ENCODE data around the gene ANHX.
"Not testable (repeated sequence)": the region's sequence is repeated elsewhere in the genome, so short reads cannot be mapped to it uniquely, and the experiment has no call there.

The ANHX gene

DNA sequence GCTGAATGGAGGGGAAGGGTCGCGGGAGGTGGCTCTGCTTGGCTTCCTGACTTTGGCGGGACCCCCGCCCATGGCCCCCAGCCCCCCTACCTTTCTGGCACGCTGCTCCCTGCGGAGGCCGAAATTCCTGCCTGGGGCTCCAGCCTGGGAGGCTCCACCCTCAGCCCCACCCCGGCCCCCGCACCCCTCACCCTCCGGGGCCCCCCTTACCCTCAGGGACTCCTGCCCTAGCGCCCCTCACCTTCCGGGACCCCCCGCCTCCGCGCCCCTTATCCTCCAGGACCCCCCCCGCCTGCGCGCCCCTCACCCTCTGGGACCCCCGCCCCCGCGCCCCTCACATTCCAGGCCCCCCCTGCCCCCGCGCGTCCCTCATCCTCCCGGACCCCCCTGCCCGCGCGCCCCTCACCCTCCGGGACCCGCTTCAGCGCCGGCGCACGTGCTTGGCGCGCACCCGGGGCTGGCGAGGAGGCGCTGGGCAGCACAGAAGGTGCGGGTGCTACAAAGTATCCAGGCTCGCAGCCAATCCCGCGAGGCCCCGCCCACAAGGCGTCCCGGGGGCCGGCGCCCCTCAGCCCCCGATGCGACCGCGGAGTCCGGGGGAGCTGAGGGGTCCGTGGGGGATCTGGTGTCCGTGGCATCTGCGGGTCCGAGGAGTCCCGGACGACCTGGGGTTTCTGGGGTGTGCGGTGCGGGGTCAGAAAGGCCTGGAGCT, at the start of gene ANHX:
ANHX (minus strand) TSS at position 477 of the 712 bp plus-strand sequence. CDS start 1,521 bp downstream, outside the sequence.
- DNase-seq = no peak

DNA sequence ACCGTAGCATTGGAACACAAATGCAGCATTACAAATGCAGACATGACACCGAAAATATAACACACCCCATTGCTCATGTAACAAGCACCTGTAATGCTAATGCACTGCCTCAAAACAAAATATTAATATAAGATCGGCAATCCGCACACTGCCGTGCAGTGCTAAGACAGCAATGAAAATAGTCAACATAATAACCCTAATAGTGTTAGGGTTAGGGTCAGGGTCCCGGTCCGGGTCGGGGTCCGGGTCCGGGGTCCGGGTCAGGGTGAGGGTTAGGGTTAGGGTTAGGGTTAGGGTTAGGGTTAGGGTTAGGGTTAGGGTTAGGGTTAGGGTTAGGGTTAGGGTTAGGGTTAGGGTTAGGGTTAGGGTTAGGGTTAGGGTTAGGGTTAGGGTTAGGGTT, 29.0 kb upstream of the ANHX start:
- DNase-seq = not testable (repeated sequence)

DNA sequence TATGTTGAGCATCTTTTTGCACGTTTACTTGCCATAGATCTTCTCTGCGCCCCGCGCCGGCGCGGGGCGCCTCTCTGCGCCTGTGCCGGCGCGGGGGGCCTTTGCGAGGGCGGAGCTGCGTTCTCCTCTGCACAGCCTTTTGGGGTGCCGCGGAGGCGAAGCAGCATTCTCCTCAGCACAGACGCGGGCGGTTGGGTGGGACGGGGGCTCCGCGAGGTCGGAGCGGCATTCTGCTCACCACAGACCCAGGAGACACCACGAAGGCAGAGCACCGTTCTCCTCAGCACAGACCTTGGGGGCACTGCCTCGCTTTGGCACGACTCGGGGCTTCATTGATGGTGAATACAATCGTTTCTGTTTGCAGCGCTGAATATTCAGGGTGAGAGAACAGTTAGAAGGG, 28.5 kb upstream of the ANHX start:
- no peak for DNase-seq

DNA sequence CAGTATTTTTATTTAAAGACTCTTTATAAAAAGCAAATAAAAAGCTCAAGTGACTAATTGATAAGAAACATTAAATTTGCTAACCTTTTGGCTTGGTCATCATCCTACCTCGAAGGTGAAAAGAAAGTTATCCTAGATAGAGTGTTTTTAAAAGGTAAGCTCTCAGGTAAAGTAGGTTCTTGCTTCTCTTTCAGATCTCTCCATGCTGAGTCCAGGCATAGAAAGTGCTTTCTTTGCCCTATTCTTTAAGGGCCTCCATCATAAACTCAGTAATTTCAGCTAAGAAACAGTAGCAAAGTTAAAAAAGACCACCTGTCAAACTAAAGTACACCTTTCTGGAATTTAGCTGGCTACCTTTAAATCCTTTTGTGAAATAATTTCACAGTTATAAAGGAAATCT, 20.6 kb upstream of the ANHX start:
- no peak for DNase-seq

DNA sequence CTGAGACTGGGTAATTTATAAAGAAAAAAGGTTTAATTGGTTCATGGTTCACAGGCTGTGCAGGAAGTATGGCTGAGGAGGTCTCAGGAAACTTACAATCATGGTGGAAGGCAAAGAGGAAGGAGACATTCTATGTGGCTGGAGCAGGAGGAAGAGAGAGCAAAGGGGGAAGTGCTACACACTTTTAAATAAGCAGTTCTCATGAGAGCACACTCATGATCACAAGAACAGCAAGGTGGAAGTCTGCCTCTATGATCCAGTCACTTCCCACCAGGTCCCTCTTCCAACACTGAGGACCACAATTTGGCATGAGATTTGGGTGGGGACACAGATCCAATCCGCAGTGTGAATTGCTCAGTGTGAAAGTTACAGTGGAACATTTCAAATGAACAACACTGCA, 20.2 kb upstream of the ANHX start:
- not testable (repeated sequence) for DNase-seq

DNA sequence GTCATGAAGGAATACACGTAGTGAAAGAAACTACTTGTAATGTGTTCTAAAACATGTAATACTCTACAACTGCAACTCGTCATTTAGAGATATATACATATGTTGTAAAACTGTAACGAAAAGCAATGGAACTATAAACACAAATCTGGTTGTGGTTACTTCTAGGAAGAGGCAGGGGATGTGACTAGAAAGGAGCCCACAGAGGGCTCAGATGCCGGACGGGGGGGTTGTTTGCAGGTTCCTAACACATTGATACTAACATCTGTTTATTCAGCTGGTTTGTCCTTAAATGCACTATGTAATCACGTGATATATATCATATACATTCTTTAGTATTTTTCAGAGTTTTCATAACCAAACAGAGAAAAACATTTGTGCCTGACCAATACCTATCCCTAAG, 16.1 kb upstream of the ANHX start:
- DNase-seq = no peak

DNA sequence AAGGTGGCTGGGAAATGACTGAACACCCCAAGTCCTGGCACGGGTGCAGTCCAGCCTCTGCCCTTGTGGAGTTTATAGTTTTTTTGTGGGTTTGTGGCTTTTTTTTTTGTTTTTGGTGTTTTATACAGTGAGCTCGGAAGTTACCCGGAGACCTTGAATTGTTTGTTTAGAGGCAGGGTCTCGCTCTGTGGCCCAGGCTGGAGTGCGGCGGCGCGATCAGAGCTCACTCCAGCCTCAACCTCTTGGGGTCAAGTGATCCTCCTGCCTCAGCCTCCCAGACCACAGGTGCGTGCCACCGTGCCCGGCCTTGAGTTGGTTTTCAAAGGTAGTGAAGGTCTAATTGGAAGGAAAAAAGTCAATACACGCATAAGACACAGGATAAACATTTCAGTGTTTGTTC, 879 bp upstream of the ANHX start:
- DNase-seq = no peak

DNA sequence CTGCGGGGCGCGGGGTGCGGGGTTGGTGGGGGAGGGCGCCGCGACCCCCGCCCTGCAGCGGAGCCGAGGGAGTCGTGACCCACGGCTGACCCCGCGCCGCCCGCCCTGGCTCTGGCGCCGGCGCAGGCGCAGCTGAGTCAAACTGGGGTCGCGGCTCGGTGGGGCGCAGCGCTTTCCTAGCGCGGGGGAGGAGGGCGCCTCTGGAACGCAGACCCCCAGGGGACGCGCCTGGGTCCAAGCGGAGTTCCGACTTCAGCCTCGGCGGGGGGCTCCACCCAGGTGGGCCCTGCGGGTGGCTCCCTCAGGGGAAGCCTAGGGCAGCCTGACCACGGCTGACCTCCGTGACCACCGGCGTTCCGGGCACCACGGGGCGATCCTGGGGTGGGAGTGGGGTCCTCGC, 467 bp upstream of the ANHX start:
- no peak for DNase-seq

DNA sequence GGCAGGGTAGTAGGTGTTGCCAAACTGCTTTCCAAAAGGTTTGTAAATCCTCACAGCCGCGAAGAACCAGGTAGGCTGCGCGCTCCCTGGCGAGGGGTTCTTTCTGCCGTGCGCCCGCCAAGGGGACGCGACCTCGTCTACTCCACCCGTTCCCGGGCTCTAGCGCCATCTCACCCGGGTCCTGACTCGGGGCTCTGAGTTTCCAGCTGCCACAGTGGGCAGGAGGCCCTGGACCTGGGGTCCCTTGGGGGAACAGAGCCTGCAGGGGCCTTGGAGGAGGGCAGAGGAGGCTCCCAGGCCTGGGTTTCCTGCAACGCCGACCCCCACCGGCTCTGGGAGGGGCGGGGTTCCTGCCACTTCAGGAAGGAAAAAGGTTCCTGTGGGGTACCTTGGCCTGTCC, 706 bp downstream of the ANHX start:
- no peak for DNase-seq

DNA sequence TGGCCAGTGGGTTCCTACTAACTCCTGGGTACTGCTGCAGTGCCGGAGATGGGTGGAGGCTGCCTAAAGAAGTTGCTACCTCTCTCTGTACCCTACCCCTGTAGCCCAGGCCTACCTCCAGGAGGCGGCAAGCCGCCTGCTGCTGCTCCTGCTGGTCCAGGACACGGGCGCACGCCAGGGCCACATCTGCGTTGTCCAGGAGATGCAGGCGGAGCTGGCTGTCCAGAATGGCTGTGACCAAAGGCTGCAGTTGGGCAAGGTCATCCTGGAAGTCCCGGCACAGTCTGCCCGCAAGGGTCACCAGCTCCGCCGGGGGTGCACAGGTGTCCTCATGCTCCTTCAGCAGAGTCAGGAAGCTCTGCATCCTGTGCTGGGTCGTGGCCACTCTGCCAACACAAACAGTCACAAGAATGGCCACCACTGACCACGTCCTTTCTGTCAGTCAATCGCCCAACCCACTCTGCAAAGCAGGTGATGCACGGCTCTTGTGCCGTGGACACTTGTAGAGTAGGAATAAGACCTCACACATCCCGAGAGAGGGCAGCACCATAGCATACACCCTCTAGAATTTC, 1.6 kb downstream of the ANHX start:
- no peak for DNase-seq

DNA sequence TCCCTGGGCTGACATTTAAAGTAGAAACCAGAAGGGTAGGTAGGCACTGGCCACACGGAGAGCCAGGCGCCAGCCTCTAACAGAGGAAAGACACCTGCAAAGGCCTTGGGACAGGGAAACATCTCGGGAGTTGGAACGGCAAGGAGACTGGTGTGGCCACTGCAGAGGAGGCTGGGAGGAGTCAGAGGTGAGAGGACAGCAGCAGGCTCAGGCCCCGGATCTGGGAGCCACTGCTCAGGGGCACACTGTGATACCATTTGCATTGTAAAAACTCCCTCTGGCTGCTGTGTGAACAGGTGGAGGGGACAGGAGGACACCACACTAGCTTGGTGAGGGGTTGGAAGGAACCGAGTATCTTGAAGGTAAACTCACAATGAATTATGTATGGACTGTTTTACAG, 2.7 kb downstream of the ANHX start:
- DNase-seq = no peak

DNA sequence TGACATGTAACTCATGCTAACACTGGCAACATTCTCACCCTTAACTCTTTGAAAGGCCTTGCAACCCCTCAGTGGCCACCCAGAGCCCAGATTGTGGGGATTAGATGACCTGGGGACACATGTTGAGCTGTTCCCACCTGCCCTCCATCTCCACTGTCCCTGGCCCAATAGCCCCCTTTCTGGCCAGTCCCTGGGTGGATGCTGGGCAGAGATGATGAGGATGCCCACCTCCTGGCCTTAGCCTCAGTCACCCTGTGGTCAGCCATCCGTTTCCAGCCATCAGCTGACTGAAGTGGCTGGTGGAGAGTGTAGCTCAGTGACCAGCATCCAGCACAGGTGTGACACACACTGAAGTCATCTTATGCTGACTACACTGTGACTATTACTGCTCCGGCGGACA, 4.7 kb downstream of the ANHX start:
- DNase-seq = no peak

DNA sequence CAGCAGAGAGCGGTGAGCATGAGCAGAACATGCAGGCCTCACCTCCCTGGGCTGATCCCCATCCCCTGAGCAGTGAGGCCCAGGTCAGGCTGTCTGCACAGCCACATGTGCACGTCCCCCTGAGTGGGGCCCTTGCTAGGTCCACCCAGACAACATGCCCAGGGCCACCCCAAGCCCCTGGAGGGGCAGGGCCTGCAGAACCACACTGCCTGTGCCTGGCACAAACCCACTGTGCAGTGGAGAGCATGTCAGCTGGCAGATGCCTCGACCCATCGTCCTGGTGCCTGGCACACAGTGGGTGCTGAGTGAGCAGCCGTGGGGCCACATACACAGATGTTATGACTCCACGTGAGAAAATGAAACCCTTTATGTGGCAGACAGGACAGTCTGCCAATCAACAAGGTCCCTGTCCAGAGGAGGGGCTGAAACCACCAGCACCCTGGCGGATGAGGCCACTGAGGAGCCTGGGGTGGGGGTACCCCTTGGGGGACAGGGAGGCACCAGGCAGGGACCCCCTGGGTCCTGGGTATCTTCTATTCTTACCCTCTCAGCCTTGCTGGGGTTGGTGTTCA, 8.3 kb downstream of the ANHX start:
- no peak for DNase-seq

DNA sequence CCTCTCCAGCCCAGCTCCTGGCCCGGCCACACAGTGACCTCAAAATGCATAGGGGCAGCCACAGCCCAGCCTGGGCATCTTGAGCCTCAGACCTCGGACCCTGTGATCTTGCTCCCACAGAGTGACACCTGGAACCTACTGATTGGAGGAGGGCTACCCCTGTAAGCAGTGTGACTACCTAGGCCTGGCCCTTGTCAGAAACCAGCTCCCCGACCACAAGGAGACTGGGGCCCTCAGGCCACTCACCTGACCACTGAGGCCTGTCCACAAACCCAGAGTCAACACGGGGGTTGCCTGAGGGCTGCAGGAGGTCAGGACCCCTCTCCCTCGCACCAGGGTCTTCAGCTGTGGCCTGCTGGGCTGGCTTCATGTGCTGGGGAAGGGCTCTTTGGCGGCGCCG, 9.0 kb downstream of the ANHX start:
- no peak for DNase-seq

DNA sequence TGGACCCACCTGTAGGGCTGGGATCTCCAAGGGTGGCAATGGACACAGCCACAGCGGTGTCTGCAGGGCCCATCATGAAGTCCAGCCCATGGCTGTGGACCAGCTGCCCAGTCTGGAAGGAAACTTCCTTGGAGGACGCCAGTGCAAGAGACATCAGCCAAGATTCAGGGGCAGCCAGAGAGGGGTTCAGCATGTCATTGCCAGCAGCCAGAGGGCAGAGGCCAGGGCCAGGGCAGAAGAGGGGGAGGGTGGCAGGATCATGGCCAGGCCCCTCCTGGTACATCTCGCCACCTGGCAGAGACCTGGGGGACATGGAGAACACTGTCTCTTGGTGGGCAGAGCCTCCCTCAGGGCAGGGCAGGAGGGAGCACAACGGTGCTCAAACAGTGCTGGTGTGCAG, 10.2 kb downstream of the ANHX start:
- DNase-seq = no peak

DNA sequence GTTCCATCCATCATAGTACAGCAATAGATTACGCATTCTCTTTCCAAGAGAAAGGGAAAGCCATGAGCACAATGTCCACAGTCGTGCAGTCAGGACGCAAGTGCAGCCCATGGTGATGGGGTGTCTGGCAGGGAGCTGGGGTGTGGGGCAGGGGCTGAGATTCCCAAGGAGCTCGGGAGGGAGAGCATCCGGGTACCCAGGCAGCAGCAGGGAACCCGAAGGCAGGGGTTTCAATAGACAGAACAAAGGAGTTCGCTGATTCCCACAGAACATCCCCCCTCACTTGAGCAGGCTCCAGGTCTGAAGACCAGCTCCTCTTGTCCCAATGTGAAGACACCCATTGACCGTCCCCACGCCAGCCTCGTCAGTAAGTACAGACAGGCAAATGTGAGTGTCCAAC, 13.5 kb downstream of the ANHX start:
- DNase-seq = no peak

DNA sequence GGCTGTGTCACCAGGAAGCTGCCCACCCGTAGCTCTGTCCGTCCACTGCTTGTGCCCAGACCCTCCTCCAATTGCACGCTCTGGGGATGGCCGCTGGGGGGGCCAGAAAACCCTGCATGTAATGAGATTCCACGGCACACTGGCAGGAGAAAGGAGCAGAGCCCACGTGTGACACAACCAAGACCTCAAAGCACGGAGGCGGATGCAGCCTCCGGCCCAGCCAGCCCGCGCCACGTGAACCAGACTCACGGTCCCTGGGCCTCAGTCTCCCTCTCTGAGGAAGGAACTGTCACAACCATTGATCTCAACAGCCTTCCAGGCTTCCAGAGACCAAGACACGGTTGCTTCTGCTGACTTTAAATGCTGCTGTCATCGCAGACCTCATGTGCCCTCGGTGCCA, 14.4 kb downstream of the ANHX start:
- DNase-seq = no peak

DNA sequence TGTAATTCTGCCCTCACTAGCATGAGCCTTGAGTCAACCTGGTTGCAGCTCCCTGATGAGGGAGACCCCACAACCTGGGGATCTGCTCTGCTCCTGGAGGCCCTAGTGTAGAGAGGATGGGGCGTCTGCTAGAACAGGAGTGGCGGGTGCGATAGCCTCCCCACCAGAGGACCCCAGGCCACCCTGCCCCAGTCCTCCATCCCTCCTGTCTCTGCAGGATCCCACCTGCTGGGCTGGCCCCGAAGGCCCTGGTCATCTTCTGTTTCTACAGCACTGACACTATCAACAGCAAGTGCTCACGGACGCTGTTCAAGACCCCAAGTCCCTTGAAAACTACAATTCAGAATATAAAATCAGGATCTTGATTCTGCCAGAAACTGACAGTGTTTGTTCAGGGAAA, 15.2 kb downstream of the ANHX start:
- no peak for DNase-seq

DNA sequence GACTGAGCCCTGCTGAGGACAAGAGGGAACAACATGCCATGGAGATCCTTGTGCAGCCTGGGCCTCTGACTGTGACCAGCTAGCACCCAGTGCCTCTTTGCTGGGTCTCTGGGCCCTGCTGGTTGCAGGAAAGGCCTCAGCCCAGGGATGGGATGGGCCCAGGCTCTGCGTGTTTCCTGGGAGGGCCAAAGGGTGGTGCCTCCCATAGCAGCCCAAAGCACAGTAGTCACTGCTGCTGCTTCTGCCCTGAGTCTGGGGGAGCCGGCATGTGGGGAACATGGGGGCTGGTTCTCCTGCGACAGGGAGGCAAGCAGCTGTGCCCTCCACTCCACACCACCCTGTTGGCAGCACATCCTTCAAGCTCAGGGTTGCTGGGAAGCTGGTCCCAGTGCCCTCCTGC, 18.5 kb downstream of the ANHX start:
- no peak for DNase-seq

DNA sequence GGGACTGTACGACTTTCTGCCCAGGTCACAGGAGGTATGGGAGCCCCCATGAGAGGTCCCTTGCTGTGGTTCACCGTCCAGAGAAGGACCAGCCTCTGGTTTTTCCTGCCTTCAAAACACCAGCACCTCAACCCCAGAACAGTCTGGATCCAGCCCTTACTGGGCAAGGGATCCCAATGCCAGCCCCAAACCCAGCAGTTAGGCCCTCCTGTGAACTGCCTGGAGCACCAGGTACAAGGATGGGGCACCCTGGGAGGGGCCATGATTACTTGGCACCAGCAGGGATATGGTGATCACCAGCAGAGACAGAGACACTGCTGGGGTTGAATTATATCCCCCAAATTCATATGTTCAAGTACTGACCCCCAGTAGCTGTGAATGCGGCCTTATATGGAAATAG, 20.0 kb downstream of the ANHX start:
- no peak for DNase-seq

DNA sequence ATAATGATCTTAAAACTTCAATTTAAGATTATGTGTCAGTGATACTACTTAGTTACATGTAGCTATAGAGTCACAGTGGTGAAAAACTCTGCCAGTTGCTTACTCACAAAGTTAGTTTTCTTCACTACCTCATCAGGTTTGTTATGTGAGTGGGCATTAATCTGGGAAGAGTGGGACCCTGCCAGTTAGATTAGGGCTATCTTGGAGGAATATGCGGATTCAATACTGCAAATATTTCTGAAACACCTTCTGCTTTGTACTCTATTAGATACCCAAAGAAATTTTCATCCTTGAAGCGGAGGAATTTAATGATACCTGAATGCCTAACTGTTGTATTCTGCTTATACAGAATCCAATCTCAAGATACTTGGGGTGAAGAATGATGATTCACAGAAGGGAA, 29.3 kb downstream of the ANHX start:
- no peak for DNase-seq

DNA sequence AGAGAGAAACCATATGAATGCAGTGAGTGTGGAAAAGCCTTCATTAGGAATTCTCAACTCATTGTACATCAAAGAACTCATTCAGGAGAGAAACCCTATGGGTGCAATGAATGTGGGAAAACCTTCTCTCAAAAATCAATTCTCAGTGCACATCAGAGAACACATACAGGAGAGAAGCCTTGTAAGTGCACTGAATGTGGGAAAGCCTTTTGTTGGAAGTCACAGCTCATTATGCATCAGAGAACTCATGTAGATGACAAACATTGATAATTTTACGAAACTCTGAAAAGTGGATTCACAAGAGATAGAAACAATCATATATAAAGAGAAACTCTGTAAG, 31.4 kb downstream of the ANHX start:
- no peak for DNase-seq

DNA sequence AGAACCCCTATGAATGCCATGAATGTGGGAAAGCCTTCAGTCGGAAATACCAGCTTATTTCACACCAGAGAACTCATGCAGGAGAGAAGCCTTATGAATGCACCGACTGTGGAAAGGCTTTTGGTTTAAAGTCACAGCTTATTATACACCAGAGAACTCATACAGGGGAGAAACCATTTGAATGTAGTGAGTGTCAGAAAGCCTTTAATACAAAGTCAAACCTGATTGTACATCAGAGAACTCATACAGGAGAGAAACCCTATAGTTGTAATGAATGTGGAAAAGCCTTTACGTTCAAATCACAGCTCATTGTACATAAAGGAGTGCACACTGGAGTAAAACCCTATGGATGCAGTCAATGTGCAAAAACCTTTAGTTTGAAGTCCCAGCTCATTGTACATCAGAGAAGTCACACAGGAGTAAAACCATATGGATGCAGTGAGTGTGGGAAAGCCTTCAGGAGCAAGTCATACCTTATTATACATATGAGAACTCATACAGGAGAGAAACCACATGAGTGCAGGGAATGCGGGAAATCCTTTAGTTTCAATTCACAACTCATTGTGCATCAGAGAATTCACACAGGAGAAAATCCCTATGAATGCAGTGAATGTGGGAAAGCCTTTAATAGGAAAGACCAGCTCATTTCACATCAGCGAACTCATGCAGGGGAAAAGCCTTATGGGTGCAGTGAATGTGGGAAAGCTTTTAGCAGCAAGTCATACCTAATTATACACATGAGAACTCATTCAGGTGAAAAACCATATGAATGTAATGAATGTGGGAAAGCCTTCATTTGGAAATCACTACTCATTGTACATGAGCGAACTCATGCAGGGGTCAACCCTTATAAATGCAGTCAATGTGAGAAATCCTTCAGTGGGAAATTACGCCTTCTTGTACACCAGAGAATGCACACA, 32.1 kb downstream of the ANHX start:
- DNase-seq = no peak
